GM18508 (cell line): ENCODE measurements around the gene STOML3.
"Not testable (repeated sequence)": the region's sequence is repeated elsewhere in the genome, so short reads cannot be mapped to it uniquely, and the experiment has no call there.

Experiments
- ATAC-seq: cut with Tn5 transposase; IDR thresholded peaks from one replicate; pipeline ENCODE4 v1.9.1; 2021; ENCODE audit warnings: moderate number of reproducible peaks; ENCODE audit not compliant: insufficient read depth, unreplicated experiment

The STOML3 gene, protein sequence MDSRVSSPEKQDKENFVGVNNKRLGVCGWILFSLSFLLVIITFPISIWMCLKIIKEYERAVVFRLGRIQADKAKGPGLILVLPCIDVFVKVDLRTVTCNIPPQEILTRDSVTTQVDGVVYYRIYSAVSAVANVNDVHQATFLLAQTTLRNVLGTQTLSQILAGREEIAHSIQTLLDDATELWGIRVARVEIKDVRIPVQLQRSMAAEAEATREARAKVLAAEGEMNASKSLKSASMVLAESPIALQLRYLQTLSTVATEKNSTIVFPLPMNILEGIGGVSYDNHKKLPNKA

DNA sequence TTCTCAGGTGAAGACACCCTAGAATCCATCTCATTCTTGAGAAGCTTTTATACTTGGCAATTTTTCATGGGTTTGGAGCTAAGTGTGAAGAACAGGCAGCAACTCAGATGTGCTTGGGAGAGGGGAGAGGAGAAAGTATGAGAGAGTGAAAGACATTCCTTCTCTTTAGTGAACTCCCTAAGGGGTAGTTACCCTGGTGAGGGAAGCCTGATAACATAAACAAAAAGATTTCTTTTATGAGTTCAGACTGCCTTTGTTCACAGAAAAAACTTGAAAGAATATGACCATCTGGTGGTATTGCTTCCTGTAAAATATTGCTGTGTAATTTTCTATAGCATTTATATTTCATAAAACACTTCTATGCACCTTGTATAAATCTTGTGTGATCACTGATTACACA is at the start of gene STOML3:
STOML3 (minus strand) TSS at position 139 of the 400 bp plus-strand sequence; CDS start at position 29, 110 bp downstream.
- no peak for ATAC-seq

DNA sequence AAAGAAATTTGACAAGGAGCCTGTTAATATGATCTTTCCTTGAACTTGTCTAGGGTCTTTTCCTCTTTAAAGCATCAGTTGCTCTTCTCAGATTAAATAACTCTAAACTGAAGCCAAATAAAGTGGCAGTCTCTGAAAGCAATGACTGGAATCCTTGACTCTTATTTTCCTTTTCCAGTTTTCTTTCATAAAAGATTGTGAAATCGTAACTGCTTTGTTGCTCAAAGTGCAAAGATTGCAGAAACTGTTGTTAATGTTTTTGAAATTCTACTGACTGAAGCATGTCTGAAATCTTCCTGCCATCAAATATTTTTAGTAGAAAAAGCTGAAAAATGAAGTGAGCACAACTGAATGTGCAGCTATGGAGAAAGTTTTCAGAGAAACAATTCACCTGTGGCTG is 49.6 kb upstream of the STOML3 start:
- ATAC-seq, result no peak

DNA sequence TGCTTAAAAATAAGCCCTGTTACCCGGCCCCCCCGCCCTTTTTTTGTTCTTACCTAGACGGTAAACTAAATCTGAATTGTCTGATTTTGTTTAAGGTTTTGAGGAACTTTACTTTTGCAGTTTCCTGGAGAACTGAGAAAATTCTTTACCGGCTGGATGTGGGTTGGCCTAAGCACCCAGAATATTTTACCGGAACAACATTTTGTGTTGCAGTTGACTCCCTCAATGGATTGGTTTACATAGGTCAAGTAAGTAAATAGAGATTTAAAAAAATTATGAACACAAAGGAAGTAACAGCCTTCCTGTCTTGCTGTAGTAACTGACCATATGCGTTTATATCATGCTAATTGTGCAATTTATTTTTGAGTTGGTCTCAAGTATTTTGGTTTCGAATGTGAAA is 48.4 kb upstream of the STOML3 start:
- ATAC-seq, result no peak

DNA sequence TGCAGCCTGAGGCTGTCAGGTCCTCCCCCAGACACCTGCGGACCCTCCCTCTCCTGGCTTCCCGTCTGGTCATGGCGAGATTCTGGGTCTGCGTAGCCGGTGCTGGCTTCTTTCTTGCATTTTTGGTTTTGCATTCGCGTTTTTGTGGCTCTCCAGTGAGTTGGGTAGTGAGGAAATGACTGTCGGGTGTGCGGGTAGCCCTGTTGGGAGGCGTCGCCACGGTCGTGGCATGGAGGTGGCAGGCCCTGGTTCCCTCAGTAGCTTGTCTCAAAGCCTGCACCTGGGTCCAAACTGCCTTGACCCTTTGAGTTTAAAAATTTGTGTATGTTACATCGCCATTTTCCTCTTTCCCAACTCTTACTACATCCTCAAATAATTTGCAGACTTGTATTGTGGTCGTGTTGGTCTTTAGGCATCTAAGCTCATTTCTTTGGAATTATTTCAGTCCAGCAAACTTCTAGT is 48.0 kb upstream of the STOML3 start:
- ATAC-seq, result peak; percentile 13

DNA sequence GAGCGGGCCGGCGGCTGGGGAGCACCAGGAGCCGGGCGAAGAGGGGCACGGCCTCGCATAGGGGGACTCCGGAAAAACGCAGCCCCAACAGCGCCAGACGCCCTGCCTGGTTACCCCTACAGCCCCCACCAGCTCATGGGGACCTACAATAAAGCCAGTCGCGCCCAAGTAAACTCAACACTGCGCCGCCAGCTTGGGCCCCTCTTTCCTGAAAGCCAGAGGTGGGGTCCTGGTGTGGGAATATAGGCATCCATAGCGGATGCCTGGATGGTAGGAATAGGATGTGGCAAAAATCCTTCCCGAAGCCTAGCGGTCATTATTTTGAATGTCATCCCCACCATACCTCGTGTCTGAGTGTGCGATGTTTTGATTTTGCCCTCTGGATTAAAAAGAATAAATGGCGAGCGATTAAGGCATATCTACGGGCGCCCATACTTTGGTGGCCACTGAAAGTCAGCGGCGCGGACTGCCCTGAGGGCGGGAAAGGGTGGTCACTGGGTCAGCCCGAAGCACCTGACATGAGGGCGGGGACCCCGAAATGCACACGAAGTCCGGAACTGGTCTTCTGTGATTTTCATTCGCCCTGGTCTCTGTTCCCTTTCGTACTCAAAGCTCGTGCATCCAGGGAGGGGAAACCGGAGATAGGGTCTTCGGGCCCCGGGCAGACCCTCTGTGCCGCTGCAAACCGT is 47.4 kb upstream of the STOML3 start, which contains the start of the genes NHLRC3 and PROSER1:
NHLRC3 (plus strand) TSS at position 577 of the 689 bp plus-strand sequence. CDS start 184 bp downstream, outside the sequence.
PROSER1 (minus strand) TSS at position 210 of the 689 bp plus-strand sequence. CDS start 847 bp downstream, outside the sequence.
- ATAC-seq, result peak; percentile 49

DNA sequence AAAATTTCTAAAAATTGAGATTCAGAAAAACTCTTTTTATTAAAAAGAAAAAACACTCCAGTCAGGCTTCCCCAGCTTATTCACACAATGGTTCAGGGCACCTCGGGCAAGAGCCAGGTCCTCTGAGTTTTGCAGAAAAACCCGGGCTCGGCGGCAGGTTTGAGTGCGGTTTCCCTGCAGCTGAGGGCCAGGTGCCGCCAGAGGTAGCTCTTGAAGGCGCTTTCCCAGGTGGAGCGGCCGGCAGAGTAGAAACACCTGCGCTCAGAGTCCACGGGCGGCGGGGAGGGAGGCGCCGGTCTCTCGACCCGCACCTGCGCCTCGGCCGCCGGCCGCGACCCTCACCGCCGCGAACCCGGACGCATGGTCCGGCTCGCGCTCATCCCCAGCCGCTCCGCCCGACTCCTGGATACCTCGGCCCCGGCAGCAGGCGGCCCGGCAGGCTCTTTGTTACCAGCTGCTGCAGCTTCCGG is 46.8 kb upstream of the STOML3 start:
- peak; percentile 4 for ATAC-seq

DNA sequence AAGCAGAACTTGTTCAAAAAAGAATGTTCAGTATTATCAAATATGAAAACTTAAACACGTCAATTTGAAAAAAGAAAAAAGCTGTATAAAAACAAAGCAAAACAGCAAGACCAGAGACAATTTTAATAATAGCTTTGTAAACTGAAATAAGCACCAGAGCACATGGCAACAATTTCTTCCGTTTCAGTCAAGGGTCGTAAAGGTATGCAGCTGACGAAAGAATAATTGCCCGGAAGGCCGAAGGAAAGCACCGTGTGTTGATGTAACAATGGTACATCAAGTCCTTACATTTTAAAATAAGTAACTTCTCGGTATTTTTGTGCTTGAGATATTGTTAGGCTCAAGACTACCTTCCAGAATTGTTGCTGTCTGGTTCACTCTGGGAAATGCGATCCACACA is 45.6 kb upstream of the STOML3 start:
- ATAC-seq, result no peak

DNA sequence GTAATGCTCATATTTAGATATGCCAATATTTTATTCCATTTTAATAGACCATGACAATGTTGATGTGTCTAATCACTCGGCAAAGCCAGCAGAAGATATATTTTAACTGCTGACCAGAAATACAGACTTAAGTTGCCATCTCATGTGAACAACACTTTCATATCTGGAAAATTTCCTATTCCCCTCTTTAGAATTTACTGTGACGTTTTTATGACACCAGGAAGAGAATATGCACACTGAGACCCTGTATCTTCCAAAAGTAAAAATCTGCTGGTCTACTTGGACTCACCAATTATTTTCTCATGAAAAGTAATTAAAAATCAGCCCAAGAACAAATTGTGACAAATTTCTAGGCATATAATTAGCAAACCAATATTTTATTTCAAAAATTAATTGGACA is 45.2 kb upstream of the STOML3 start:
- ATAC-seq, result no peak

DNA sequence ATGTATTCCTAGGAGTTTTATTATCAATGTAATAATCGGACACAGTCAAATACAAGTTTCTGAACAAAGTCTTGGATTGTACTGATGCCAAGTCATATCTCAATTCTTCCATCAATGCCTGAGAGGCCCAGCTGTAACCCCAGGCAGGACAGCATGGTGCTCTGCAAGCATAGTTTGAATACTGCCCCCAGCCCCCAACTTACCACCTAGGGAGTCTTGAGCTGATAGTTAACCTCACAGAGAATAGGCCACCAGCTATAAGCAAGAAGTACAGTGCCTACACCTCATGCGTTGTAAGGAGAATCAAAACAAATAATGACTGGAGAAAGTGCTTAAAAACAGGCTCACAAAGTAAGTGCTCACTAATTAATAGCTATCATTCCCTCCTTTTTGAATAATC is 44.6 kb upstream of the STOML3 start:
- no peak for ATAC-seq

DNA sequence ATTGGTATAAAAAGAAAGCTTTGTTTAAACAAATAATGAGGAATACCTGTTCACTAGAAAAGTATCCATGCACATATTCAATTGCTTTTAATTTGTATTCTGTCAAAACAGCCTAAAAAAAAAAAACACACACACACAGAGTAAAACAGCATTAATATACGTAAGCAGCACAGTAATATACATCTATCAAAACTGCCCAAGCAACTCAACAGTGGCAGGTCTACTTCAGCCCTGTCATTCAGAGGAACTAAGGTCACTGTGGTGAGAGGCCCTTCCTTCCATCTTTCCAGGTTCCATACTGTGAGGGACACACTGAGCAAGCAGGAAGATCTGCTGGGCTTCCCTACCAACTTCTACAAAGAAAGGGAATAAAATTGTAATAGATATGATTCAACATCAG is 43.5 kb upstream of the STOML3 start:
- ATAC-seq, result no peak

DNA sequence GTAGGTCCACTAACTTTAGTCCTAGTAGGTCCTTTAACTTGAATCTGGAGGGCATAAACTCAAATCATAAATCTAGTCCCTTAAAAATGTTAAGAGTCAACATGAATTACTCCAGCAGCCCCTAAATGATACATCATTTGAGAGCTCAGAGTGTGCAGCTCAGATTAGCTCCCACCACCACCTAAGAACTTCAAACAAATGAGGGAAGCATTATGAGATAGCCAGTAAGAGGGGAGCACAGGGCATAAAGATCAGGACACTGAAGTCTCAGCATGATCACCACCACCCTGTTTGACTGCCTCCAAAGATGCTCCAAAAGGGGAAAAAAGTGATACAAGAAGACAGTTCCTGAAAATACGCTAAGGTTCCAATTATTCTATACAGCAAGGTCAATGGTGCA is 41.5 kb upstream of the STOML3 start:
- ATAC-seq, result no peak

DNA sequence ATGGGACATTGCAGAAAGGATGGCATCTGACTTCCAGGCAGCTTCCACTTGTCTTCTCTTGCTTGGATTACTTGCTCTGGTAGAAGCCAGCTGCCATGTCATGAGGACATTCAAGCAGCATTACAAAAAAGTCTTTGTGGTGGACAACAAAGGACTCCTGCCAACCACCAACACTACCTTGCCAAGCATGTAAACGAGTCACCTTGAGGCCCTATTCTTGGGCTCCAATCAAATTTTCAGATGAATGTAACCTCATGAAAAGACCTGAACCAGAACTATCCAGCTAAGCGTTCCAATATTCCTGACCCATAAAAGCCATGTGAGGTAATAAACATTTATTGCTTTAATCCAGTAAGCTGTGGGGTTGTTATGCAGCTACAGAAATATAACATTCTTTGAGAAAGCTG is 34.8 kb upstream of the STOML3 start:
- ATAC-seq, result no peak

DNA sequence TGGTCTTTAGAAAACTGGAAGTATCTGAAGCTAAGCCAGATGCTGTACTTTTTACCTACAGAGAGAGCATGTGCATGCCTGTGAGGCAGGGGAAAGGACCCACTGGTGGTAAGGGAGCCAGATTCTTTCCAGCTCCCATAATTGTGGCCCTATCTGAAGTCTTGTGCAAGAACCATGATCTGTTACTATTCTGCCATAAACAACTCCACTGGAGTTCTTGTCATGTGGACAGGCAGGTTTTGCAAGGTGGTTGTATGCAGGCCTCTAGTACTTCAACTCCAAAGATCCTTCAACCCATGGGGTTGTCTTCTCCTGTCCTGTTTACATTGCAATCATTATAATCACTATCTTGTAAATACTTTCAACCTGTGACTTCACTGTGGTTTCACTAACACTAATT is 33.1 kb upstream of the STOML3 start:
- ATAC-seq, result no peak

DNA sequence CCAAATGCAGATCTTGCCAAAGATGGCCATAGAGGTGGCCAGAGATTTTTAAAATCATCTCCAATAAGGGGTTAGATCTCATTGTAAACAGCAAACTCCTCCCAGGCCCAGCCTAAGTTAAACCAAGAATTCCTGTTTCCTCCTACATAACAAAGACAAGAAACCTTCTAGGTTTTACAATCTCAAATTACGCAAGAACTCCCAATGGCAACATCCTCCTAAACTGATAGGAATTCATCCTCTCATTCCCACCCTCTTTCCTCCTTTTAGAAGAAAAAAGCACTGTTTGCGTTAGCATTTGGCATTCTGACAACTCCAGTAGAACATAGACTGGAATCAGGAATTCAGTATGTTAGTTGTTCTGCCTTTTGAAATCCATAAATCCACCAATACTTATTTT is 32.7 kb upstream of the STOML3 start:
- no peak for ATAC-seq

DNA sequence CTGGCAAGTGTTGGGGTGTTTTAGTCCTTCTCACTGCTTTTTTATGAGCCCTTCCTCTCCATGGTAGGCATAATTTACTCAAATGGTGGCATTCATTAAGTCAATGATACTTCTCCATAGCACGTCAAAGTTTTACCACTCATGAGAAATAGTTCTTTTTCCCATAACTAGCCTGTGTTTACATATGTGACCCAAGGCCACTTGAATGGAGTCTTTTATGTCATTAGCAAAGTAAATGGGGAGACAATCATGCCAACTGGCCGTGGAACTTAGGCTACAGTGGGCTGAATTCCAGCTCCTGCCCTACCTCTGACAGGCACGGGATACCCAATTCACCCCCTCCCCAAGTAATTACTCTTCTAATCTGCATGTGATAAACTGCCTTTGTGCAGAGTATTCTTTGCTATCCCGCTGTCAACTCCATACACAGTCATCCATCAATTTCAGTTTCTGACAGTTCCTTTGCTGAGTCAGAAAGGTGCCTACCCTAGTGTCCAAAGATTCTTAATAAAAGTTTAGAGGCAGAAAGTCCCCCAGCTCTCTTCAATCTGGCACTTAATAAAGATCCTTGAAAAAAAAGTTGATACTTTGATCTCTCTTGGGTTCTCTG is 30.3 kb upstream of the STOML3 start:
- ATAC-seq, result no peak

DNA sequence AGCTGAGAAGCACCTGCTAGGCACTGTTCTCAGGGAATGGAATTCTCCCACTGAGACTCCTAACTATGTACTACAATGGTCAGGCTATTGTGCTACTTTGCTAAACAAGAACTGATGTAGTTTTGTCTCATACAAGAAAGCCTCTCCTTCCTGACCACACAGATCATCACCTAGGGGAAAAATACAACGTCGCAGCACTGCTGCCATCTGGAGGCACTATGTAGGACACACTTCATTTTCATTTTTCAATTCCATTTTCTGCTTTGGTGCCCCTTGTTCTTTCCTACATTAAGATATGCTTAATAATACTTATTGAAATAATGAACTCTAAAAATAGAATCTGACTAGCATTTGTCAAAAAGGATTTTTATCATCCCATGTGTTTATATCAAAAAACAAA is 26.2 kb upstream of the STOML3 start:
- ATAC-seq, result peak; percentile 82

DNA sequence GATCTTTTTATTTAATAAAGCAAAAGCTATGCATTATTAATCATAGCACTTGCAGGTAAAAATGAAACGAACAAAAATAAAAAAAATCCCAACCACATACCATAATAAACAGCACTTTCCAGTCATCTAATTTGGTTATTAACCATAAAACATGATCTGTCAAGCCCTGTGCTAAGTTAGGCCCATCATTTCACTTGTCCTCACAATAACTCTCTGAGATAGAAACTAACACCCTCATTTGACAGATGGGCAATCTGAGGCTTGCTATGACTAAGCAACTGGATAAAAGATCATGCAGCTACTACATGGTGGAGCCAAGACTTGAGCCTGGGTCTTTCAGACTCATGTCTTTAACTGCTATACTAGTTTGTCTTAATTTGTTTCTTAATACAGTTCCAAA is 25.5 kb upstream of the STOML3 start:
- ATAC-seq, result peak; percentile 79

DNA sequence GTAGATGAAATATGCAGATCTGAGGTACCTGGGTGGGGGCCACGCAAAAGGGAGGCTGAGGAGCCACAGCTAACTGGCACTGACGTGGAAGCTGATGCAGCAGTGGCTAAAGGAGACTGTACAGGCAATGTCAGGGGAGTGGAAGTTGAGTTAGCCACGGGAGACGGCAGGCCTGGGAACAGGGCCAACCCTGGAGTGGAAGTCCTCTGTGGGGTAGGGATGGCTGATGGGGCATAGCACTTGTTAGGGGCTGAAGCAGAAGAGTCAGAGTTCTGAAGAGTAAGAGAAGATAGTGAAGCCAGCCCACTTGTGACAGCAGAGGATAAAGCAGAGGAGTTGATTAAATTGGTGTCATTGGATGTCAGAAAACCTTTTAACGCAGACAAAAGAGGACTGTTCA is 22.8 kb upstream of the STOML3 start:
- no peak for ATAC-seq

DNA sequence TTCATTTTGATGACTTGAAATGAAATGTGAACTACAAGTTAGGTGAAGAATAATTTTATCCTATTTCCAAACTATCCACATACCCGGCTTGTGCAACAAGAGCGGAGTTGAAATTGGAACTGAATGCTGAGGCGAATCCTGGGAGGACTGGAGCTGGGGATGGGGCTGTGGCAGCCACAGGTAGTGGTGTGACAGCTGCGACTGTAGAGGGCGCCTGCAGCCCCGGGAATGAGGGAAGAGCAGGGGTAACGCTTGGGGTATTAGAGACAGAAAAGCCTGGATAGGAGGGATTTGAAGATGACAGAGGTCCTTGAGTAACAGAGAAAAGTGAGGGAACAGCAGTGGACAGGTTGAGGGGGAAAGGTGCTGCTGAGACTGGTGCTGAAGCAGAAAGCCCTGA is 22.0 kb upstream of the STOML3 start:
- no peak for ATAC-seq

DNA sequence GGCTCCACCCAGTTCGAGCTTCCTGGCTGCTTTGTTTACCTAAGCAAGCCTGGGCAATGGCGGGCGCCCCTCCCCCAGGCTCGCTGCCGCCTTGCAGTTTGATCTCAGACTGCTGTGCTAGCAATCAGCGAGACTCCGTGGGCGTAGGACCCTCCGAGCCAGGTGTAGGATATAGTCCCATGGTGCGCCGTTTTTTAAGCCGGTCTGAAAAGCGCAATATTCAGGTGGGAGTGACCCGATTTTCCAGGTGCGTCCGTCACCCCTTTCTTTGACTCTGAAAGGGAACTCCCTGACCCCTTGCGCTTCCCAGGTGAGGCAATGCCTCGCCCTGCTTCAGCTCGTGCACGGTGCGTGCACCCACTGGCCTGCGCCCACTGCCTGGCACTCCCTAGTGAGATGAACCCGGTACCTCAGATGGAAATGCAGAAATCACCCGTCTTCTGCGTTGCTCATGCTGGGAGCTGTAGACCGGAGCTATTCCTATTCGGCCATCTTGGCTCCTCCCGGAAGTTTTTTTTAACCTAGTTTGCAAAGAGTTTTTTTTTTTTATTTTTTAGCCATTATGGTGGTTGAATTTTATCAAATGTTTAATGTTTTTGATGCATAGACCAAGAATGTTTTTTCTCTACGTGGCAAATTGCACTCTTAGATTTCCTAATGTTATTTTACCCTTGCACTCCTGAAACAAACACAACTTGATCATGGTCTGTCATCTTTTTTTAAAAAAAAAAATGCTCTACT is 15.9 kb upstream of the STOML3 start:
- not testable (repeated sequence) for ATAC-seq
